CMK (cell line): ENCODE measurements around the gene CD226.
"Not testable (repeated sequence)": the region's sequence is repeated elsewhere in the genome, so short reads cannot be mapped to it uniquely, and the experiment has no call there.

Experiments
- DNase-seq: peaks from one replicate; pipeline ENCODE4 v3.0.0-alpha.2; 2010; ENCODE audit warnings: low read depth

The CD226 gene

DNA sequence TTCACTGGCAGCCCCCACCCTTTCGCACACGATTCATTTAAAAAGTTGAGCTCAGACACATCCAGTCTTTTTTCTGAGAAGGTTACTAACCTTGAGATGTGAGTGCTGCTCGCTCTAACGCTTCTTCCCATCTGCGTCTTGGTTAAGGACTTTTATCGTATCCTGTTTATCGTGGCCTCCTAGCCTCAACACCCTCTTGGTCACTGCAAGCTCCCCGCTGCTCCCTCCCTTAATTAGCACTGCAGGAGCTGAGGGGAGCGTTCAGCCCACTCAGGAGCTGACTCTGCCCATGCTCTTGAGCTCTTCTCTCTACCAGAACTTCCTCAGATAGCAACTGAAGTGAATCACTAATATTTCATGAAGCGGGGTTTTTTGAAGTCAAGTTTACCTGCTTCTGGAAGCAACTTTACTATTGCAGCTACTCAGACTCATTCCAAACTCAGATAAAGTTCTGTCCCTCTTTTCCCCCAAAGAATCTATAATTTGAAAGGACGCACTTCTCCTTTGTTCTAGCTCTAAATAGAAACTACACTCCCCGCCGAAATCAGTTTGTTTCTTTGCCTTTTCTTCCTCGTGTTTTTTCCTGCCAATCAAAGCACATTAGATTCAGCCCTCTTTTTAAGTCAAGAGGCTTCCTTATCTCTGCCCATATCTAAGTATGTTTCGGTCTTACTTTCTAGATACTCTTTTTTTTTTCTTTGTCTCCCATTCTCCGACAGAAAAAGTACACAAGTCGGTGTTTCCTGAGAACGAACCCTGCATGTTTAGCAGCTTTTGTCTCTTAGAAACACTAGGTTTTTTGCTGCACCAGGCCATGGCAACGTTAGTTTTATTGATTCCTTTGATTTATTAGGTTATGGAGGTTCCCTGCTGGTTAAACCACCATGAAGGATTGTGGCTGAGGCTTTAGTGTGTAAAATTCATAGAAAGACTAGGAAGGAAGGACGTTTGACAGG, 9.3 kb upstream of the CD226 start:
- DNase-seq = no peak

DNA sequence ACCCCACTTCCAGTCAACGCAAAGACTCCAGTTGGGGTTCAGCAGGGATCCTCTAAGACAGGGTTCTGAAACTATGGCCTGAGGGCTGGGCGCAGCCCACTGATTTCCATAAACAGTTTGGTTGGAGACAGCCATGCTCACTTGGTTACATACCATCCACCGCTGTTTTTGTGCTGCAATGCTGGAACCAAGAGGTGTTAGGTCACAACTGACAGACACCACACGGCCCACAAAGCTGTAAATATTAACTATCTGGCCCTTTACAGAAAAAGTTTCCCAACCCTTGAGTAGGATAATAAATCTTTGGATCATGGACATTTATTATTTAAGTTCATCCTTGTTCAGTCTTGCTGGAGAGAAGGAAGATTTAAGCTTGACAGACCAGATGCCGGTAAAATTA, 8.4 kb upstream of the CD226 start:
- DNase-seq = no peak

DNA sequence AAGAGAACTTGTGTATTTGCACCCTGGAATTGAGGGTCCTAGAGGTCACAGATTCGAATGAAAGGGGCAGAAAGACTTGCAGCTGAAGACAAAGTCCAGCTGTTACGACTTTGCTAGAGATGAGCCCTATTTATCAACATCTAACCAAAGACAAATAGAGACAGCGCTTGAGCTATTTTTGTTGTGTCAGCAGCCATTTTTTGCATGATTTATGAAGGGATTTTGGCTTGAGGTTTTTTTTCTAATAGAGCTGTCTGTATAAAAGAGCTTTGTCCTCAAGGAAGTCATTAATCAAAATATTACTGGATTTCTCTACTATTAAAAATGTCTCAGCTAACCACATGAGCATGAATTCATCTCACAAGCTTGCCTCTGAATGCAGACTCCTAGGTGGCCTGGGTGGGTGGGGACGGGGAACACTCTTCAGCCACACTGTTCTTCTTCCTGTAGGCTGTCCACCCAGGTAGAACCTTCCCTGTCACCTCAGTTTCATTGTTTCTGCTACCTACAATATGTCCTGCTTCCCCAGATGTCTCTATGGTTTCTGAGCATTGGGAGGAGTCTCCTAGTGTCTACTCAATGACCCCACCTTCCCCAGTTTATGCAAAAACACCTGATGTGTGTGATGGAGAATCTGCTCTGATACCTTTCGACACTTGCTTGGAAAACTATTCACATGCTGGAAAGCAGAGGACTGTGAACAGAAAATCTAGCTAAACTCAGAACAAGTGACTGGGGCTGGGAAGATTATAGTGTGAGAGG, 7.2 kb upstream of the CD226 start:
- DNase-seq = no peak

GRCh38 chr18:69953191-69953590, 5.5 kb upstream of the CD226 start:
- no peak for DNase-seq

GRCh38 chr18:69951182-69951581, 3.5 kb upstream of the CD226 start:
- DNase-seq = no peak

GRCh38 chr18:69949538-69949936, 1.9 kb upstream of the CD226 start:
- no peak for DNase-seq

DNA sequence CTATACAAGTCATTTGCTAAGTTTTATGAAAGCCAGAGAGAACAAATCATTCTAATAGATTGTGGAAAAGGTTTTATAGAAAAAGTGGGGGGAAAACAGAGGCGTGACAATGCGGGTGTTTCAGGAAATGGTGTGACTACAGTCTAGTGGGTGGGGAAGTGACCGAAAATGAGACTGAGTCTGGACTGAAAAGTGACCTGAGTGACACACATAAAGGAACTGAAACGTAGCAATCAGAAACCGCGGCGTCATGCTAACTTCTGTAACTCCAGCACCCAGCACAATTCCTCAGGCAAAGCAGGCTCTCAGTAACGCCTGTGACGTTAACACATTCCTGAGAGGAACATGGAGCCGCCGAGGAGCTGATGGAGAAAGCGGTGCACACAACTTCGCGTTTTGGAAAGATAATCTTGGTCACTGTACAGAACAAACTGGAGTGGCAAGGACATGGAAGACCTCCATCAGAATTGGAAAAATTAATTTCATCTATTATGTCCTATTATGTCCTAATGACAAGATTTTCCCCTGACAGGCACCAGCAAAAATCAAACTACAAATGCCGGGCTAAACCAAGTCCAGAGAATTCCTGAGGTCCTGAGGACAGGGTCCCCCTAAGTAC, 1.4 kb upstream of the CD226 start:
- no peak for DNase-seq

DNA sequence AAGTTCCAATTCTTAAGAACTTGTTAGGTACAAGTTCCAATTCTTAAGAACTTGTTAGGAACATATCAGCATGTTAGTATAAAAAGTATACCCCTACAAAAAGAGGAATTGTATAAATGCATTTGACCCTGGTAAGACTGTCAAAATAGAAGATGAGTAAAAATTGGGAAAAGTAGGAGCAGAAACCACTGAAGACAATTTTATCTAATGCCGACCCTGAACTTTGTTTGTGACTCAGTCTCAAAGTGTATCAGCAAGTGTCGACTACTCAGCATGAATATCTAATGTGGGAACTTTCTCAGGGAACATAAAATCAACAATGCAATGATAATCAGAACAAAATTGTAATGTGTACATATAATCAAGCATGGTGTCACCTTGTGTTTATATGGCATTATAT, 583 bp upstream of the CD226 start:
- no peak for DNase-seq

DNA sequence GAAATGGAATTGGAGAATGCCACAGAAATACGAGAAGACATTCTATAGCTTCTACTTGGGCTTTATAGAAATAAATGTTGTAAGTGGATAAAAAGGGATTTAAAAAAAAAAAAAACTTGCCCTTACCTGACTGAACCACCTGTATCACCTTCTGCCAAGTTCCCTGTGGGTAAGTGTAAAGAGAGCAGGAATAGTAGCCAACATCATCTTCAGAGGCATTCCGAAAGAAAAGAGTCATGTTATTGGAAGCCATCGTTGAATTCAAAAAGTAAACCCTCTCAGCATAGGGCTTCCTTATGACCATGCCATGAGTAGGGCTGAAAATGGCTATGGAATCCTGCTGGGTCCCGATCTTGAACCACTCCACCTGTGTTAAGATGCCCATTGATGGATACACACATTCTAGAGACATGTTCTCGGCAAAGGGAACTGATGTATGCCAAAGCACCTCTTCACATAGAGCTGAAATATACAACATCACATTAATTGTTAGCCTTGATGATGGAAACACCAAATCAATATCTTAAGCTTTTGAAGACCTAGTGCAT, 991 bp downstream of the CD226 start:
- no peak for DNase-seq

DNA sequence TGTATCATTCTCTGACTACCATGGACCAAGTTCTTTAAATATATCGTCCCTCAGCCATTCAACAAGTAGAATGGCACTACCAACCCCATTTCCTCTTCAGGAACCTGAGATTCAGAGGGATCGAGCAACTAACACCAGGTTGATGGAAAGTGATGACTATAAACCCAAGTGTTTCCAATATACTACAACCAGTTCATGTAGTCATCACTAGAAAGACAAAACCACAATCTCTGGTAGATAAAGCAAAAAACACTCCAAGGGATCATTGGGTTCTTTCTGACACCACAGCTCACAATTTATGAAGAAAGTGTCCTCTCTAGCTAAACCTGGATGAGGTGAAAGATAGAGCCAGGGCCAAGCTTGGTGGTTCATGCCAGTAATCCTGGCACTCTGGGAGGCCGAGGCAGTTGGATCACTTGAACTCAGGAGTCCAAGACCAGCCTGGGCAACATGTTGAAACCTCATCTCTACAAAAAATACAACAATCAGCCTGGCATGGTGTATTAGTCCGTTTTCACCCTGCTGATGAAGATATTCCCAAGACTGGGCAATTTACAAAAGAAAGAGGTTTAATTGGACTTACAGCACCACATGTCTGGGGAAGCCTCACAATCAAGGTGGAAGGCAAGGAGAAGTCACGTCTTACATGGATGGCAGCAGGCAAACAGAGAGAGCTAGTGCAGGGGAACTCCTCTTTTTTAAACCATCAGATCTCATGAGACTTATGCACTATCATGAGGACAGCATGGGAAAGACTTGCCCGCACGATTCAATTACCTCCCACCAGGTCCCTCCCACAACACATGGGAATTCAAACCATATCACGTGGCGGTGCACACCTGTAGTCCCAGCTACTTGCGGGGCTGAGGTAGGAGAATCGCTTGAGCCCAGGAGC, 2.2 kb downstream of the CD226 start:
- no peak for DNase-seq

GRCh38 chr18:69944436-69944835, 3.2 kb downstream of the CD226 start:
- no peak for DNase-seq

- no peak for DNase-seq
These were observed 4.7 kb downstream of the CD226 start for GRCh38 chr18:69943021-69943420.

DNA sequence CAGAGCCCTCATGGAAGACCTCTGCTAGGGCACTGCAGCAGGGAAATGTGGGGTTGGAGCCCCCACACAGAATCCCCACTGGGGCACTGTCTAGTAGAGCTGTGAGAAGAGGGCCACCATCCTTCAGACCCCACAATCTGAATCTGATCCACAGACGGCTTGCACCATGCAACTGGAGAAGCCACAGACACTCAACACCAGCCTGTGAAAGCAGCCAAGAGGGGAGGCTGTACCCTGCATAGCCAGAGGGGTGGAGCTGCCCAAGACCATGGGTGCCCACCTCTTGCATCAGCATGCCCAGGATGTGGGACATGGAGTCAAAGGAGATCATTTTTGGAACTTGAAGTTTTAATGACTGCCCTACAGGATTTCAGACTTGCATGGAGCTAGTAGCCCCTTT, 6.5 kb downstream of the CD226 start:
- DNase-seq = no peak

GRCh38 chr18:69939812-69940211, 7.9 kb downstream of the CD226 start:
- DNase-seq = not testable (repeated sequence)

DNA sequence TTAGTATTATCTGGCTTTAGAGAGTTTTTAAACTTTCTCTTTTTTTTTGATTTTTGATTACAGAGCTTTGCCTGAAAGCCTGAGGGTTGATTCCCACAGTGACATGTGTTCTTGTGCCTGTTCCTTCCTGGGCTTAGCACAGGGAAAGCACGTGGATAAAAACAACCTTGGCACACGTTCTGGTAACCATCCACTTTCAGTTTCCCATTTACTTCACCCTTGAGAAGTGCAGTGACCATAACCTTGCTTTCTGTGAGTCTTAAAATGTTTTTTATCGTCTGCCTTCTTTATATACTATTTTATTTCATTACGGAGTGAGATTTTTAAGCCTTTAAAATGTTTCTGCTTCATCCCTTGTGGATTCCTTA, 11.5 kb downstream of the CD226 start:
- DNase-seq = no peak

DNA sequence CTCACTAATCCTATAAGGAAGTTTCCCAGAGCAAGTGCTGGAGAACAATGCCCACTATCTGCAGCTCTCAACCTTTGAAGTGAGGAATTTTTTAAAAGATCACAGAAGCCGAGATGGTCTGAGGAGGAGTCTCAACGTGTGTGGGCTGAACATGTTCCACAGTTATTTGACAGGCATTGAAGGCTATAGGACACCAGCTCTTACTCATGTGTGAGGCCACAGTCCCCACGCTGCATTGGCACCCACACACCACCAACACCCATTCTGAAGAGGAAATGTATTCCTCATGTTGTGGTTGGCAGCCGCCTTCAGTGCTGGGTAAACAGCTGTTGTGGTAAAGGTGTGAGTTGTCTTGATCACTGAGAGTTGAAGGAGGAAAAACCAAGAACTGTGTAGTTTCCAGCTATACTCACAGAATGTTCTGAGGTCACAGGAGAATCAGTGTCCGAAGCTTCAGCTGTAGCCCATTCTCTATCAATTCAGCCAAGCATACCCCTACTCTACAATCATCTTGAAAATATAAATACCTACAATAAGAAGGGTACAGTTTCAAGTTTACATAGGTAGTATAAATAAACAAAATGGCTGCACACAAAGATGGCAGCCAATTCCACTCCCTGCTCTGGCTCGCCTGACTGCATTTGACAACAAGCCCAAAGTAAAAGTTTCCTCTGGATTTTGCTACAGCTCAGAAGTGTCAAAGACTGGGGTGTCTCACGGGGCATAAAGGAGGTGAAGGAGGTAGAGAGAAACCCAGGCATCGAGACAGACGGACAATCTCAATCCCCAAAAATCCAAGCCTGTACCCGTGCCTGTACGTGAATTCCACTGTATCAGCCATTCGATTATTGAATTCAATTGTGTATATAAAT, 12.1 kb downstream of the CD226 start:
- DNase-seq = no peak

- no peak for DNase-seq
These were observed 12.9 kb downstream of the CD226 start for GRCh38 chr18:69934601-69935265.

DNA sequence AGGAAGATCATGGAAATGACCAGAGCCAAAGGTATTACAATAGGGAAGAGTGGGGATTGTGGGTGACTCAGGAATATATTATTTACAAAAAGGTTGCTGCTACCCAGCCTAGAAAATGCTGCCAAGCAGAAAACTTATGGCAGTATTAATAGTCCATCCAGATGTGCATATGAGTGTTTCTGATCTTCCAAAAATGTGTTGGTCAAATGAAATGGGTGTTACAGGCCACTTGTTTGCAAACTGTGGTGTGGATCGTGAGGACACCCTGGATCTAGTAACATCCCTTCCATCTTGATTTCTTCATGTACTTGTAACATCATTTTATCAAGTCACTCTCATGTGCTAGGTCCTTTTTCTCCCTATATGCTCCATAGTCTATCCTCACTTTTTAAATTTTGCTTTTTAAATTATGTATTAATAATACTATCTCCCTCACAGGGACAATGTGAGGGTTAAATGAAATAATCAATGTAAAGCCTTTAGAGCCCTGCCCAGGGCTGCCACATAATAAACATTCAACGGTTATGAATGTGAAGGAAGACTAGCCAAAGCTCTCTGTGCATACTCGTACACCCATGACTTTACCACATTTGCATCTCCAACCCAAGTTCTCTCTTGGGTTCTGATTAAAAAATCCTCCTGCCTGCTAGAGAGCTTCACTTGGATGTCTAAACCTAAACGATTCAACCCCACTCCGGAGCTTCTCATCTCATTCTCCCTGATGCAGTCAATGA, 18.5 kb downstream of the CD226 start:
- no peak for DNase-seq

GRCh38 chr18:69916412-69916811, 31.3 kb downstream of the CD226 start:
- DNase-seq = no peak
